HG03064 (cell line): Measurements from ENCODE around the gene ISL2.
"Not testable (repeated sequence)": the region's sequence is repeated elsewhere in the genome, so short reads cannot be mapped to it uniquely, and the experiment has no call there.

Source experiments
- ATAC-seq: cut with Tn5 transposase; IDR thresholded peaks from one replicate; pipeline ENCODE4 v1.9.1; 2021; ENCODE audit warnings: low read depth; ENCODE audit not compliant: unreplicated experiment

Gene ISL2

GRCh38 chr15:76336254-76337058 is at the start of gene ISL2:
Gene ISL2, plus strand, starts transcription at chr15:76336773. Its CDS starts 111 bp downstream, at chr15:76336884.
- no peak for ATAC-seq

GRCh38 chr15:76289582-76289981 is 47.0 kb upstream of the ISL2 start:
- ATAC-seq = no peak

- ATAC-seq = no peak
These were observed 43.2 kb upstream of the ISL2 start for GRCh38 chr15:76293361-76293760.

GRCh38 chr15:76294463-76294862 is 42.1 kb upstream of the ISL2 start:
- not testable (repeated sequence) for ATAC-seq

GRCh38 chr15:76296849-76297248 is 39.7 kb upstream of the ISL2 start:
- ATAC-seq = no peak

- ATAC-seq = not testable (repeated sequence)
These were observed 38.6 kb upstream of the ISL2 start for GRCh38 chr15:76297951-76298350.

GRCh38 chr15:76298986-76299385 is 37.6 kb upstream of the ISL2 start:
- no peak for ATAC-seq

GRCh38 chr15:76299786-76300185 is 36.8 kb upstream of the ISL2 start:
- ATAC-seq = no peak

GRCh38 chr15:76303909-76304308 is 32.7 kb upstream of the ISL2 start:
- ATAC-seq = no peak

- ATAC-seq = no peak
These were observed 26.8 kb upstream of the ISL2 start for GRCh38 chr15:76309601-76310330.

- peak; percentile 11 for ATAC-seq
These were observed 26.0 kb upstream of the ISL2 start for GRCh38 chr15:76310475-76311099.

- peak; percentile 96 for ATAC-seq
These were observed 25.2 kb upstream of the ISL2 start, which contains the start of gene ETFA for GRCh38 chr15:76311100-76311953. Gene ETFA, minus strand, starts transcription at chr15:76311469. Its CDS starts 81 bp downstream, at chr15:76311388.

- ATAC-seq = no peak
These were observed 23.9 kb upstream of the ISL2 start for GRCh38 chr15:76312540-76313174.

- ATAC-seq = not testable (repeated sequence)
These were observed 23.4 kb upstream of the ISL2 start for GRCh38 chr15:76313175-76313567.

GRCh38 chr15:76313731-76314130 is 22.8 kb upstream of the ISL2 start:
- ATAC-seq = no peak

GRCh38 chr15:76320012-76320411 is 16.6 kb upstream of the ISL2 start:
- no peak for ATAC-seq

GRCh38 chr15:76321171-76321570 is 15.4 kb upstream of the ISL2 start:
- no peak for ATAC-seq

- ATAC-seq = no peak
These were observed 15.0 kb upstream of the ISL2 start for GRCh38 chr15:76321602-76322001.

GRCh38 chr15:76324066-76324465 is 12.5 kb upstream of the ISL2 start:
- no peak for ATAC-seq

GRCh38 chr15:76325704-76326103 is 10.9 kb upstream of the ISL2 start:
- ATAC-seq = no peak
